ENCODE results near the gene SGMS1. TPM values are rescaled to one million over a fixed set of nuclear protein-coding genes. Genes with fewer than 3 reads are reported as not detected.

SGMS1 gene
- total and polyA plus RNA-seq, 2 donors (not counting 1 experiment from before 2014, with no cell fraction given) = 10.0 to 43.5 TPM

GRCh38 chr10:50538555-50539398 is 85.0 kb downstream of the SGMS1 start:
- POLR2A ChIA-PET = no interaction called here
- H3K4me3 Mint-ChIP-seq = no peak overlapping the region
- H3K27me3 Mint-ChIP-seq = no peaks in the 10 kb centered on the region

More at GRCh38 chr10:50538555-50539398, 85.0 kb downstream of the SGMS1 start:
- H3K9me3 Mint-ChIP-seq (ENCODE audit: insufficient read depth) = no peaks in the 10 kb centered on the region
- intact Hi-C loops (cut with micrococcal nuclease) = loop anchor here (5.0 kb wide), 1 partner anchor 41 kb away; no protein-coding TSS in a partner anchor
- Histone ChIP-seq H3K4me2 (replicated peaks; ENCODE audit: low read depth, low read length, poor library complexity, severe bottlenecking) (no peak overlapping the region), H3K27me3 (replicated peaks in 1 of 4; ENCODE audit: control extremely low read depth in 1 of 4, control insufficient read depth in 3 of 4, insufficient read depth in 4 of 4, low read length in 3 of 4) (no peaks in the 10 kb centered on the region), H3K9ac (ENCODE audit: low read length) (no peak overlapping the region), H4K20me1 (ENCODE audit: control insufficient read depth, insufficient read depth, low read length, poor library complexity, severe bottlenecking) (peaks cover 32% of the 10 kb centered on the region), H3K4me3 (ENCODE audit: control extremely low read depth in 1 of 5, extremely low read depth in 1 of 5, insufficient read depth in 1 of 5, low read depth in 2 of 5, low read length in 4 of 5) (no peak overlapping the region), H3K9me3 (ENCODE audit: control extremely low read depth in 1 of 3, control insufficient read depth in 2 of 3, insufficient read depth in 1 of 3, low read length in 2 of 3) (no peaks in the 10 kb centered on the region), H2AFZ (ENCODE audit: insufficient read depth, low read depth, low read length, poor library complexity, severe bottlenecking) (no peak overlapping the region), H3K79me2 (ENCODE audit: control insufficient read depth, insufficient read depth, low read length) (peaks cover 64% of the 10 kb centered on the region), H3K4me1 (ENCODE audit: control insufficient read depth in 2 of 2, insufficient read depth in 2 of 2, low read length in 2 of 2) (peaks cover 40 to 45% of the 10 kb centered on the region in 2 donors), H3K27ac (ENCODE audit: low read length in 2 of 2) (no peak overlapping the region), H3K36me3 (replicated peaks in 1 of 2; ENCODE audit: control extremely low read depth in 1 of 2, control insufficient read depth in 1 of 2, extremely low read depth in 1 of 2, insufficient read depth in 2 of 2, low read length in 1 of 2) (peaks cover 0 to 3% of the 10 kb centered on the region in 2 experiments)
- CTCF ChIA-PET = no interaction called here
- no peak for DNase-seq
- WGBS (ENCODE audit: insufficient coverage) = 66% methylated on average over 4 of the region's 7 CpGs
- H3K27ac Mint-ChIP-seq = no peak overlapping the region
- H3K4me1 Mint-ChIP-seq = peaks cover 49% of the 10 kb centered on the region
- no peak for TF ChIP-seq CTCF (IDR thresholded peaks at IDR 0.05)
- TF ChIP-seq EZH2 (IDR thresholded peaks at IDR 0.05; ENCODE audit: borderline replicate concordance, insufficient read depth, low read depth, low read length, poor library complexity, severe bottlenecking) = no peak
- ATAC-seq (ENCODE audit: low read depth) = no peak
